Endodermal cell (in vitro differentiated cells): Measurements from ENCODE around the gene PM20D1. TPM values are rescaled to one million over a fixed set of nuclear protein-coding genes. Genes with fewer than 3 reads are reported as not detected.

Experiments used
- DNase-seq: peaks from one replicate; pipeline ENCODE4 v3.0.0-alpha.2; 2017
- H3K27ac ChIP-seq: 2 replicates; pipeline ENCODE4 v1.5.1; 2013; ENCODE audit warnings: mild to moderate bottlenecking, low read depth, low read length, moderate library complexity
- H3K27me3 ChIP-seq: 2 replicates; pipeline ENCODE4 v1.6.1; 2013; ENCODE audit warnings: mild to moderate bottlenecking, low read length, moderate library complexity; ENCODE audit not compliant: insufficient read depth, control insufficient read depth, poor library complexity, severe bottlenecking
- H3K36me3 ChIP-seq: 2 replicates; pipeline ENCODE4 v1.7.0; 2013; ENCODE audit warnings: mild to moderate bottlenecking, low read length, moderate library complexity; ENCODE audit not compliant: control insufficient read depth, insufficient read depth
- H3K4me1 ChIP-seq: one replicate; pipeline ENCODE4 v1.7.0; 2013; ENCODE audit warnings: low read length; ENCODE audit not compliant: control insufficient read depth, insufficient read depth
- H3K4me3 ChIP-seq: 2 replicates; pipeline ENCODE4 v1.5.1; 2013; ENCODE audit warnings: mild to moderate bottlenecking, low read length, moderate library complexity
- H3K9ac ChIP-seq: 2 replicates; pipeline ENCODE4 v1.6.1; 2013; ENCODE audit warnings: mild to moderate bottlenecking, low read length, moderate library complexity; ENCODE audit not compliant: poor library complexity, severe bottlenecking; ENCODE audit errors: extremely low read depth
- H3K9me3 ChIP-seq: 2 replicates; pipeline ENCODE4 v1.6.1; 2013; ENCODE audit warnings: mild to moderate bottlenecking, low read length, moderate library complexity; ENCODE audit not compliant: control insufficient read depth
- H3K27ac Mint-ChIP-seq: 2 replicates; pipeline ENCODE4 v1.8.0; 2020; ENCODE audit warnings: mixed read lengths
- H3K27me3 Mint-ChIP-seq: 2 replicates; pipeline ENCODE4 v1.8.0; 2021; ENCODE audit warnings: mild to moderate bottlenecking, mixed read lengths; ENCODE audit not compliant: insufficient read depth
- H3K36me3 Mint-ChIP-seq: 2 replicates; pipeline ENCODE4 v1.8.0; 2020; ENCODE audit warnings: low read depth, mixed read lengths
- H3K4me1 Mint-ChIP-seq: 2 replicates; pipeline ENCODE4 v1.8.0; 2020; ENCODE audit warnings: mixed read lengths
- H3K4me3 Mint-ChIP-seq: 2 replicates; pipeline ENCODE4 v1.8.0; 2020; ENCODE audit warnings: mild to moderate bottlenecking, moderate library complexity, mixed read lengths
- H3K9me3 Mint-ChIP-seq: 2 replicates; pipeline ENCODE4 v1.8.0; 2020; ENCODE audit warnings: mild to moderate bottlenecking, mixed read lengths
- CTCF ChIP-seq: fragments of 200-600 bp; sonication (generic); conservative IDR thresholded peaks from 2 replicates; pipeline ENCODE4 v1.5.0; 2021; ENCODE audit warnings: antibody characterized with exemption, mild to moderate bottlenecking
- WGBS, 2 experiments: methylation state at CpG; one replicate each; pipeline versions ENCODE4 v1.1.5 to v1.1.7; 2013; ENCODE audit warnings: missing lambda C conversion rate in 2 of 2, mixed read lengths in 1 of 2; ENCODE audit not compliant: insufficient coverage in 1 of 2, insufficient read length in 1 of 2; 5-methylcytosine and 5-hydroxymethylcytosine counted together
- total RNA-seq, 2 donors: library from RNA; stranded (reverse); fragmentation: NEBNext Ultra II Directional in 1 of 2; extraction: Animal tissue kit (Norgen Biotek cat#: 25700) in 1 of 2; gene quantifications; 2 replicates in 1 of 2; 3 replicates in 1 of 2; pipeline ENCODE4 v1.2.1, GENCODE V29; 2021

Gene PM20D1
- total RNA-seq, 2 donors from 2014 or later = not detected

GRCh38 chr1:205843036-205843859 lies 6.7 kb downstream of the PM20D1 start:
- Mint-ChIP-seq H3K9me3 (no peaks in the 10 kb centered on the region), H3K36me3 (no peaks in the 10 kb centered on the region), H3K27ac (no peak overlapping the region), H3K4me3 (peak overlapping the region; percentile 11), H3K27me3 (no peaks in the 10 kb centered on the region), H3K4me1 (peaks cover 45% of the 10 kb centered on the region)
- no peak overlapping the region for H3K9ac ChIP-seq
- no peak for DNase-seq
- peak overlapping the region; percentile 61 for H3K4me3 ChIP-seq
- no peak overlapping the region for H3K27ac ChIP-seq
- peaks cover 24% of the 10 kb centered on the region for H3K4me1 ChIP-seq
- no peaks in the 10 kb centered on the region for H3K36me3 ChIP-seq
- 92 to 97% methylated on average over 3 of the region's 3 CpGs for WGBS, 2 experiments
- no peaks in the 10 kb centered on the region for H3K9me3 ChIP-seq
- H3K27me3 ChIP-seq = no peaks in the 10 kb centered on the region
- TF ChIP-seq CTCF = no peak

- H3K4me3 Mint-ChIP-seq = no peak overlapping the region
- Histone ChIP-seq H3K4me3 (peak overlapping the region; percentile 61), H3K9me3 (no peaks in the 10 kb centered on the region), H3K36me3 (no peaks in the 10 kb centered on the region), H3K27ac (no peak overlapping the region), H3K27me3 (no peaks in the 10 kb centered on the region), H3K9ac (no peak overlapping the region), H3K4me1 (peaks cover 24% of the 10 kb centered on the region)
- no peak overlapping the region for H3K27ac Mint-ChIP-seq
- no peak for DNase-seq
- 91 to 98% methylated on average over 1 to 2 of the region's 2 CpGs for whole genome bisulfite sequencing, 2 experiments
- H3K9me3 Mint-ChIP-seq = no peaks in the 10 kb centered on the region
- no peak for TF ChIP-seq CTCF
- H3K4me1 Mint-ChIP-seq = peaks cover 45% of the 10 kb centered on the region
- peaks cover 6% of the 10 kb centered on the region for H3K27me3 Mint-ChIP-seq
- no peaks in the 10 kb centered on the region for H3K36me3 Mint-ChIP-seq
These were observed 7.7 kb downstream of the PM20D1 start for GRCh38 chr1:205842229-205842628.

GRCh38 chr1:205840146-205840923 lies 9.6 kb downstream of the PM20D1 start:
- Mint-ChIP-seq H3K4me3 (no peak overlapping the region), H3K27ac (peak overlapping the region; percentile 77), H3K4me1 (peaks cover 45% of the 10 kb centered on the region), H3K27me3 (peaks cover 6% of the 10 kb centered on the region), H3K9me3 (no peaks in the 10 kb centered on the region), H3K36me3 (no peaks in the 10 kb centered on the region)
- Histone ChIP-seq H3K27me3 (no peaks in the 10 kb centered on the region), H3K4me3 (no peak overlapping the region), H3K4me1 (peaks cover 24% of the 10 kb centered on the region), H3K9me3 (no peaks in the 10 kb centered on the region), H3K36me3 (no peaks in the 10 kb centered on the region), H3K9ac (no peak overlapping the region), H3K27ac (no peak overlapping the region)
- WGBS, 2 experiments = 76 to 83% methylated on average over 3 to 4 of the region's 4 CpGs
- DNase-seq = peak; percentile 62
- no peak for TF ChIP-seq CTCF
